ENCODE measurements around the gene PEX26. TPM values are rescaled to one million over a fixed set of nuclear protein-coding genes. Genes with fewer than 3 reads are reported as not detected.
A peak's percentile ranks its signal among the peaks of the same experiment; 100 is the strongest.
"Not testable (repeated sequence)": the region's sequence is repeated elsewhere in the genome, so short reads cannot be mapped to it uniquely, and the experiment has no call there.

PEX26 gene
- total and polyA plus RNA-seq, 2 of the 13 experiments (the other 11 are each of a cell fraction or from before 2014, with no cell fraction given) = 10.6 to 25.1 TPM

GRCh38 chr22:18040898-18041297, 36.9 kb upstream of the PEX26 start:
- H3K9me3 ChIP-seq (ENCODE audit: low read length); CTCF ChIA-PET (ENCODE audit: low intra/inter-chr PET ratio, low total read pairs); H3K27me3 ChIP-seq (ENCODE audit: control insufficient read depth in 1 of 2, insufficient read depth in 2 of 2, low read length in 2 of 2); H3K4me3 ChIP-seq (replicated peaks in 1 of 3; ENCODE audit: insufficient read depth in 1 of 3, low read depth in 2 of 3, low read length in 3 of 3); POLR2A ChIA-PET; BruUV-seq (replicated peaks); FAIRE-seq; H3K36me3 ChIP-seq (replicated peaks in 1 of 2; ENCODE audit: control insufficient read depth in 1 of 2, insufficient read depth in 2 of 2, low read length in 2 of 2); ATAC-seq; H3K9ac ChIP-seq (ENCODE audit: insufficient read depth, low read depth, low read length); H3K4me2 ChIP-seq (ENCODE audit: low read depth, low read length); H4K20me1 ChIP-seq (ENCODE audit: insufficient read depth, low read length); in situ Hi-C loops (cut with HindIII; ENCODE audit: extremely low pct_ligation_motif_present, low pct_unique_long_range_greater_than_20kb); H2AFZ ChIP-seq (ENCODE audit: low read length); intact Hi-C loops (cut with micrococcal nuclease; ENCODE audit: unreplicated experiment); H3K27ac ChIP-seq (ENCODE audit: extremely low read length, insufficient read depth, low read length); DNase-seq (ENCODE audit: low spot score); H3K79me2 ChIP-seq (ENCODE audit: insufficient read depth, low read length): not testable (repeated sequence)
- WGBS (ENCODE audit: low lambda C conversion rate) = under 1% methylated on average over 4 of the region's 6 CpGs
- peaks cover 62% of the 10 kb centered on the region for H3K4me1 ChIP-seq (ENCODE audit: insufficient read depth, low read length)

GRCh38 chr22:18042685-18043084, 35.1 kb upstream of the PEX26 start:
- no peak for ATAC-seq
- no peak for TF ChIP-seq SOX13 (IDR thresholded peaks at IDR 0.05)
- peak in 1 of 2 experiments; percentile 27; a peak in 1 of 4 replicates for TF ChIP-seq SOX13 (CRISPR knock-in tag; conservative IDR thresholded peaks at IDR 0.05 in 1 of 2, IDR thresholded peaks at IDR 0.05 in 1 of 2)
- TF ChIP-seq ARID5B (CRISPR knock-in tag; IDR thresholded peaks at IDR 0.05) = peak; percentile 26; the same call in 1 of the 2 replicates
- TF ChIP-seq BHLHE40 (IDR thresholded peaks at IDR 0.05; ENCODE audit: low read length) = peak; percentile 67
- TF ChIP-seq ZNF576 (CRISPR knock-in tag; IDR thresholded peaks at IDR 0.05) = no peak
- no peak for TF ChIP-seq GLI4 (CRISPR knock-in tag; IDR thresholded peaks at IDR 0.05; ENCODE audit: borderline replicate concordance)
- no peak for TF ChIP-seq NAIF1 (CRISPR knock-in tag; IDR thresholded peaks at IDR 0.05; ENCODE audit: borderline replicate concordance)
- no peak for TF ChIP-seq CSRNP2 (CRISPR knock-in tag; conservative IDR thresholded peaks at IDR 0.05; ENCODE audit: low read depth)
- peak; percentile 84 for TF ChIP-seq CEBPG (CRISPR knock-in tag; IDR thresholded peaks at IDR 0.05)
- TF ChIP-seq NFATC3 (CRISPR knock-in tag; IDR thresholded peaks at IDR 0.05) = no peak
- TF ChIP-seq RARA (CRISPR knock-in tag; IDR thresholded peaks at IDR 0.05) = peak; percentile 60
- 0 out of 2 replicates have a peak, but pooled peaks have one; percentile 40 for TF ChIP-seq MAX (IDR thresholded peaks at IDR 0.05)
- TF ChIP-seq KDM5A (IDR thresholded peaks at IDR 0.05; ENCODE audit: borderline replicate concordance, low read length) = no peak

More at GRCh38 chr22:18042685-18043084, 35.1 kb upstream of the PEX26 start:
- Histone ChIP-seq H3K27me3 (ENCODE audit: control insufficient read depth in 1 of 2, insufficient read depth in 2 of 2, low read length in 2 of 2) (no peaks in the 10 kb centered on the region), H3K79me2 (ENCODE audit: insufficient read depth, low read length) (no peaks in the 10 kb centered on the region), H3K27ac (ENCODE audit: extremely low read length, insufficient read depth, low read length) (no peak overlapping the region), H4K20me1 (ENCODE audit: insufficient read depth, low read length) (no peaks in the 10 kb centered on the region), H3K36me3 (replicated peaks in 1 of 2; ENCODE audit: control insufficient read depth in 1 of 2, insufficient read depth in 2 of 2, low read length in 2 of 2) (no peaks in the 10 kb centered on the region), H3K4me2 (ENCODE audit: low read depth, low read length) (peak overlapping the region; percentile 68), H3K9me3 (ENCODE audit: low read length) (no peaks in the 10 kb centered on the region), H2AFZ (ENCODE audit: low read length) (no peak overlapping the region), H3K9ac (ENCODE audit: insufficient read depth, low read depth, low read length) (no peak overlapping the region), H3K4me1 (ENCODE audit: insufficient read depth, low read length) (peaks cover 55% of the 10 kb centered on the region), H3K4me3 (replicated peaks in 1 of 3; ENCODE audit: insufficient read depth in 1 of 3, low read depth in 2 of 3, low read length in 3 of 3) (no peak overlapping the region; a peak in 1 of 6 replicates)
- peak; percentile 44 for FAIRE-seq
- CTCF ChIA-PET (ENCODE audit: low intra/inter-chr PET ratio, low total read pairs) = no interaction called here
- intact Hi-C loops (cut with micrococcal nuclease; ENCODE audit: unreplicated experiment) (no loop called here), in situ Hi-C loops (cut with HindIII; ENCODE audit: extremely low pct_ligation_motif_present, low pct_unique_long_range_greater_than_20kb) (no loop called here)
- POLR2A ChIA-PET = interaction anchor here (3.9 kb wide), 1 partner anchor 13 kb away, joined by 42 read pairs; no protein-coding TSS in a partner anchor
- DNase-seq (ENCODE audit: low spot score) = no peak
- WGBS (ENCODE audit: low lambda C conversion rate) = 3% methylated on average over 6 of the region's 6 CpGs
- no TSS peak for BruUV-seq (replicated peaks)
